GM19468 (cell line): ENCODE measurements around the gene XYLT2.
A peak's percentile ranks its signal among the peaks of the same experiment; 100 is the strongest.

Source experiments
- ATAC-seq: cut with Tn5 transposase; IDR thresholded peaks from one replicate; pipeline ENCODE4 v1.9.1; 2021; ENCODE audit warnings: mild to moderate bottlenecking, moderate library complexity, moderate number of reproducible peaks; ENCODE audit not compliant: unreplicated experiment; ENCODE audit errors: extremely low read depth

The XYLT2 gene

GRCh38 chr17:50361561-50362480 is 15.9 kb downstream of the XYLT2 start:
- no peak for ATAC-seq

GRCh38 chr17:50362661-50363060 is 16.7 kb downstream of the XYLT2 start:
- ATAC-seq: no peak

GRCh38 chr17:50363217-50364060 is 17.5 kb downstream of the XYLT2 start:
- ATAC-seq: no peak

- no peak for ATAC-seq
These were observed 18.1 kb downstream of the XYLT2 start for GRCh38 chr17:50364061-50364458.

GRCh38 chr17:50364715-50365114 is 18.8 kb downstream of the XYLT2 start:
- no peak for ATAC-seq

- ATAC-seq: no peak
These were observed 19.2 kb downstream of the XYLT2 start for GRCh38 chr17:50365165-50365564.

GRCh38 chr17:50365649-50366393 is 19.9 kb downstream of the XYLT2 start:
- ATAC-seq: no peak

GRCh38 chr17:50367401-50367800 is 21.5 kb downstream of the XYLT2 start:
- no peak for ATAC-seq

GRCh38 chr17:50370052-50370451 is 24.1 kb downstream of the XYLT2 start:
- no peak for ATAC-seq

- no peak for ATAC-seq
These were observed 25.6 kb downstream of the XYLT2 start for GRCh38 chr17:50371526-50371925.

GRCh38 chr17:50372222-50372757 is 26.4 kb downstream of the XYLT2 start:
- no peak for ATAC-seq

GRCh38 chr17:50372758-50373556 is 27.0 kb downstream of the XYLT2 start, which contains the start of the genes EME1 and MRPL27:
TSS of gene EME1 (plus strand) at chr17:50373229. CDS start at chr17:50375209, 1,980 bp downstream.
TSS of gene MRPL27 (minus strand) at chr17:50373184. CDS start at chr17:50373170, 14 bp downstream.
- peak; percentile 50 for ATAC-seq

GRCh38 chr17:50373705-50374104 is 27.8 kb downstream of the XYLT2 start:
- no peak for ATAC-seq

- ATAC-seq: no peak
These were observed 30.1 kb downstream of the XYLT2 start for GRCh38 chr17:50375858-50376538.

- no peak for ATAC-seq
These were observed 33.6 kb downstream of the XYLT2 start for GRCh38 chr17:50379351-50380132.

- no peak for ATAC-seq
These were observed 34.7 kb downstream of the XYLT2 start for GRCh38 chr17:50380369-50381259.
